ENCODE measurements around the gene BMP7.
"Not testable (repeated sequence)": the region's sequence is repeated elsewhere in the genome, so short reads cannot be mapped to it uniquely, and the experiment has no call there.

- TF ChIP-seq, protein P1, sequence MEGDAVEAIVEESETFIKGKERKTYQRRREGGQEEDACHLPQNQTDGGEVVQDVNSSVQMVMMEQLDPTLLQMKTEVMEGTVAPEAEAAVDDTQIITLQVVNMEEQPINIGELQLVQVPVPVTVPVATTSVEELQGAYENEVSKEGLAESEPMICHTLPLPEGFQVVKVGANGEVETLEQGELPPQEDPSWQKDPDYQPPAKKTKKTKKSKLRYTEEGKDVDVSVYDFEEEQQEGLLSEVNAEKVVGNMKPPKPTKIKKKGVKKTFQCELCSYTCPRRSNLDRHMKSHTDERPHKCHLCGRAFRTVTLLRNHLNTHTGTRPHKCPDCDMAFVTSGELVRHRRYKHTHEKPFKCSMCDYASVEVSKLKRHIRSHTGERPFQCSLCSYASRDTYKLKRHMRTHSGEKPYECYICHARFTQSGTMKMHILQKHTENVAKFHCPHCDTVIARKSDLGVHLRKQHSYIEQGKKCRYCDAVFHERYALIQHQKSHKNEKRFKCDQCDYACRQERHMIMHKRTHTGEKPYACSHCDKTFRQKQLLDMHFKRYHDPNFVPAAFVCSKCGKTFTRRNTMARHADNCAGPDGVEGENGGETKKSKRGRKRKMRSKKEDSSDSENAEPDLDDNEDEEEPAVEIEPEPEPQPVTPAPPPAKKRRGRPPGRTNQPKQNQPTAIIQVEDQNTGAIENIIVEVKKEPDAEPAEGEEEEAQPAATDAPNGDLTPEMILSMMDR (IDR thresholded peaks at IDR 0.05 in 8 of 11, conservative IDR thresholded peaks at IDR 0.05 in 3 of 11) = not testable (repeated sequence)
- not testable (repeated sequence) for TF ChIP-seq POLR2A (IDR thresholded peaks at IDR 0.05)
Measured at GRCh38 chr20:57239324-57239723, 27.1 kb downstream of the BMP7 start.

Measured in spleen (tissue), 7 donors.